Aorta (tissue), 5 donors: ENCODE measurements around the gene ARID1B. TPM values are rescaled to one million over a fixed set of nuclear protein-coding genes. Genes with fewer than 3 reads are reported as not detected.

Source experiments
- ATAC-seq: fragments of 200-7000 bp; cut with Tn5 transposase; one replicate; pipeline ENCODE4 v1.9.1; 2022; ENCODE audit warnings: moderate library complexity; ENCODE audit not compliant: low FRiP score
- DNase-seq, 2 donors: peaks; one replicate each; pipeline ENCODE4 v3.0.0-alpha.2; 2020
- H3K27ac ChIP-seq, 2 donors: one replicate each; pipeline ENCODE4 v1.5.1; 2013; ENCODE audit warnings: low read length in 2 of 2, mild to moderate bottlenecking in 2 of 2, moderate library complexity in 2 of 2, control low read depth in 1 of 2, inconsistent platforms in 1 of 2, low read depth in 1 of 2
- H3K27me3 ChIP-seq, 2 donors: one replicate each; pipeline ENCODE4 v1.6.1; 2013; ENCODE audit warnings: control low read depth in 1 of 2, low read length in 1 of 2, mild to moderate bottlenecking in 1 of 2, moderate library complexity in 1 of 2; ENCODE audit not compliant: insufficient read depth in 2 of 2, control insufficient read depth in 1 of 2
- H3K36me3 ChIP-seq, 2 donors: one replicate each; pipeline ENCODE4 v1.6.1; 2013; ENCODE audit warnings: control low read depth in 1 of 2, low read length in 1 of 2, mild to moderate bottlenecking in 1 of 2; ENCODE audit not compliant: insufficient read depth in 2 of 2, control insufficient read depth in 1 of 2
- H3K4me1 ChIP-seq, 2 donors: one replicate each; pipeline ENCODE4 v1.6.1; 2013; ENCODE audit warnings: low read length in 2 of 2, control low read depth in 1 of 2, mild to moderate bottlenecking in 1 of 2, moderate library complexity in 1 of 2; ENCODE audit not compliant: insufficient read depth in 2 of 2, control insufficient read depth in 1 of 2
- H3K4me3 ChIP-seq, 2 donors: one replicate each; pipeline ENCODE4 v1.5.1; 2013; ENCODE audit warnings: low read length in 2 of 2, control low read depth in 1 of 2, mild to moderate bottlenecking in 1 of 2
- H3K9me3 ChIP-seq: one replicate; pipeline ENCODE4 v1.6.1; 2013; ENCODE audit warnings: mild to moderate bottlenecking, low read length; ENCODE audit not compliant: control insufficient read depth
- WGBS, 2 donors: extraction: QIAGEN DNeasy Blood & Tissue Kit; methylation state at CpG; one replicate each; pipeline ENCODE4 v1.1.7; 2013; 5-methylcytosine and 5-hydroxymethylcytosine counted together
- intact Hi-C, 2 donors: fragments of 100-400 bp; cut with DNase I; formaldehyde crosslinking; loops; one replicate each; pipeline versions ENCODE4 v1.14.2 to v1.15.0; 2022
- polyA plus RNA-seq, 2 donors: library from polyadenylated mRNA; stranded (reverse); fragments of 200-250 nt; gene quantifications; one replicate each; pipeline ENCODE4 v1.2.3, GENCODE V29; 2013
- total RNA-seq, 2 donors: library from RNA; stranded (reverse); fragmentation: NEBNext Ultra II Directional; extraction: Animal tissue kit (Norgen Biotek cat#: 25700); gene quantifications; one replicate each; pipeline ENCODE4 v1.2.1, GENCODE V29; 2021
- donor health status: healthy with polysubstance abuse.
- donor health status: Bipolar disorder and iron deficiency.
- donor health status: DM: no; HTN: no; CAD: no.
- donor health status: DM: no; HTN: no; CAD: no.
- donor health status: DM: yes; HTN: yes; CAD: no.

The ARID1B gene
- total and polyA plus RNA-seq, 4 donors = 6.5 to 143 (median 54.5) TPM

- ATAC-seq (no peak), DNase-seq (no peak)
- WGBS, 2 donors = 92 to 95% methylated on average over 8 of the region's 8 CpGs
- H3K36me3 ChIP-seq = no peaks in the 10 kb centered on the region
- H3K27me3 ChIP-seq = no peaks in the 10 kb centered on the region
- H3K27ac ChIP-seq = peak overlapping the region in 1 of 2 donors; percentile 33
- H3K4me1 ChIP-seq = peaks cover 0 to 2% of the 10 kb centered on the region in 2 donors
- H3K9me3 ChIP-seq = no peaks in the 10 kb centered on the region
- no peak overlapping the region for H3K4me3 ChIP-seq
- intact Hi-C loops = no loop called here
Measured at GRCh38 chr6:157229132-157229618, 452.0 kb downstream of the ARID1B start.

GRCh38 chr6:157229713-157230112 lies 452.5 kb downstream of the ARID1B start:
- Histone ChIP-seq H3K36me3 (no peaks in the 10 kb centered on the region), H3K4me1 (peaks cover 0 to 2% of the 10 kb centered on the region in 2 donors), H3K27me3 (no peaks in the 10 kb centered on the region), H3K27ac (peak overlapping the region in 1 of 2 donors; percentile 6), H3K4me3 (no peak overlapping the region), H3K9me3 (no peaks in the 10 kb centered on the region)
- intact Hi-C loops = no loop called here
- WGBS, 2 donors = 53 to 68% methylated on average over 8 of the region's 8 CpGs
- ATAC-seq = no peak
- peak in 1 of 2 donors; percentile 75 for DNase-seq

GRCh38 chr6:157230910-157231309 lies 453.7 kb downstream of the ARID1B start:
- Histone ChIP-seq H3K9me3 (no peaks in the 10 kb centered on the region), H3K4me3 (no peak overlapping the region), H3K4me1 (no peaks in the 10 kb centered on the region), H3K36me3 (no peaks in the 10 kb centered on the region), H3K27ac (no peak overlapping the region), H3K27me3 (no peaks in the 10 kb centered on the region)
- WGBS, 2 donors = 96 to 97% methylated on average over 9 of the region's 9 CpGs
- peak in 1 of 2 donors; percentile 37 for DNase-seq
- intact Hi-C loops = no loop called here
- ATAC-seq = no peak

GRCh38 chr6:157232161-157232895 lies 455.1 kb downstream of the ARID1B start:
- 96 to 97% methylated on average over 17 of the region's 17 CpGs for WGBS, 2 donors
- Histone ChIP-seq H3K4me3 (no peak overlapping the region), H3K27ac (no peak overlapping the region), H3K36me3 (no peaks in the 10 kb centered on the region), H3K27me3 (no peaks in the 10 kb centered on the region), H3K4me1 (no peaks in the 10 kb centered on the region), H3K9me3 (no peaks in the 10 kb centered on the region)
- DNase-seq (no peak), ATAC-seq (no peak)
- intact Hi-C loops = no loop called here

GRCh38 chr6:157233156-157233555 lies 456.0 kb downstream of the ARID1B start:
- intact Hi-C loops = no loop called here
- DNase-seq (no peak), ATAC-seq (no peak)
- WGBS, 2 donors = 89 to 93% methylated on average over 2 of the region's 2 CpGs
- Histone ChIP-seq H3K4me3 (no peak overlapping the region), H3K27ac (no peak overlapping the region), H3K9me3 (no peaks in the 10 kb centered on the region), H3K27me3 (no peaks in the 10 kb centered on the region), H3K36me3 (no peaks in the 10 kb centered on the region), H3K4me1 (no peaks in the 10 kb centered on the region)

- intact Hi-C loops = no loop called here
- H3K36me3 ChIP-seq = no peaks in the 10 kb centered on the region
- H3K27me3 ChIP-seq = no peaks in the 10 kb centered on the region
- whole genome bisulfite sequencing, 2 donors = 91 to 94% methylated on average over 3 of the region's 3 CpGs
- H3K27ac ChIP-seq = no peak overlapping the region
- H3K4me3 ChIP-seq = no peak overlapping the region
- ATAC-seq = no peak
- H3K4me1 ChIP-seq = no peaks in the 10 kb centered on the region
- DNase-seq = no peak
- H3K9me3 ChIP-seq = no peaks in the 10 kb centered on the region
Measured at GRCh38 chr6:157233686-157234085, 456.5 kb downstream of the ARID1B start.

- intact Hi-C loops = loop anchor here (5.0 kb wide), 2 partner anchors 37 to 38 kb away; no protein-coding TSS in a partner anchor
- Histone ChIP-seq H3K4me1 (no peaks in the 10 kb centered on the region), H3K27ac (peak overlapping the region; percentile 70 to 94), H3K9me3 (no peaks in the 10 kb centered on the region), H3K27me3 (no peaks in the 10 kb centered on the region), H3K4me3 (peak overlapping the region; percentile 2 to 17), H3K36me3 (no peaks in the 10 kb centered on the region)
- ATAC-seq (peak; percentile 89), DNase-seq (peak; percentile 84 to 91)
- 0 to 1% methylated on average over 21 to 28 of the region's 28 CpGs for WGBS, 2 donors
Measured at GRCh38 chr6:157235600-157236039, 458.4 kb downstream of the ARID1B start.

- Histone ChIP-seq H3K4me1 (no peaks in the 10 kb centered on the region), H3K27me3 (no peaks in the 10 kb centered on the region), H3K9me3 (no peaks in the 10 kb centered on the region), H3K4me3 (peak overlapping the region; percentile 2 to 17), H3K36me3 (no peaks in the 10 kb centered on the region), H3K27ac (peak overlapping the region; percentile 70 to 94)
- WGBS, 2 donors = 6 to 8% methylated on average over 53 to 76 of the region's 76 CpGs
- DNase-seq = peak in 1 of 2 donors; percentile 60
- intact Hi-C loops = loop anchor here (5.0 kb wide), 2 partner anchors 36 to 39 kb away; no protein-coding TSS in a partner anchor
- peak; percentile 38 for ATAC-seq
Measured at GRCh38 chr6:157236040-157236725, 459.0 kb downstream of the ARID1B start.
